HG02884 (cell line): ENCODE results near the gene FBN1.

ENCODE experiments used
- ATAC-seq: cut with Tn5 transposase; IDR thresholded peaks from one replicate; pipeline ENCODE4 v1.9.1; 2021; ENCODE audit warnings: mild to moderate bottlenecking, moderate library complexity; ENCODE audit not compliant: unreplicated experiment

Gene FBN1

GRCh38 chr15:48475600-48476395, 169.7 kb downstream of the FBN1 start:
- ATAC-seq = no peak

GRCh38 chr15:48473667-48474066, 171.8 kb downstream of the FBN1 start:
- ATAC-seq = no peak

- no peak for ATAC-seq
These were observed 172.8 kb downstream of the FBN1 start for GRCh38 chr15:48472756-48473155.

- ATAC-seq = no peak
These were observed 174.4 kb downstream of the FBN1 start for GRCh38 chr15:48471073-48471472.

- ATAC-seq = no peak
These were observed 175.4 kb downstream of the FBN1 start for GRCh38 chr15:48470096-48470495.

- ATAC-seq = no peak
These were observed 175.8 kb downstream of the FBN1 start for GRCh38 chr15:48469681-48470080.

GRCh38 chr15:48469271-48469670, 176.2 kb downstream of the FBN1 start:
- ATAC-seq = no peak

GRCh38 chr15:48467801-48468200, 177.7 kb downstream of the FBN1 start:
- no peak for ATAC-seq

GRCh38 chr15:48466820-48467219, 178.7 kb downstream of the FBN1 start:
- no peak for ATAC-seq

- no peak for ATAC-seq
These were observed 179.4 kb downstream of the FBN1 start for GRCh38 chr15:48466079-48466478.

GRCh38 chr15:48465410-48465809, 180.1 kb downstream of the FBN1 start:
- no peak for ATAC-seq

GRCh38 chr15:48463366-48463880, 182.1 kb downstream of the FBN1 start:
- ATAC-seq = no peak

- ATAC-seq = no peak
These were observed 182.8 kb downstream of the FBN1 start for GRCh38 chr15:48462688-48463087.

- no peak for ATAC-seq
These were observed 185.7 kb downstream of the FBN1 start for GRCh38 chr15:48459571-48460442.

- no peak for ATAC-seq
These were observed 186.6 kb downstream of the FBN1 start for GRCh38 chr15:48458876-48459275.

GRCh38 chr15:48456134-48456533, 189.4 kb downstream of the FBN1 start:
- ATAC-seq = no peak

- ATAC-seq = no peak
These were observed 193.8 kb downstream of the FBN1 start for GRCh38 chr15:48451736-48452135.

GRCh38 chr15:48451241-48451640, 194.3 kb downstream of the FBN1 start:
- no peak for ATAC-seq

- ATAC-seq = no peak
These were observed 195.8 kb downstream of the FBN1 start for GRCh38 chr15:48449734-48450133.

- no peak for ATAC-seq
These were observed 197.9 kb downstream of the FBN1 start for GRCh38 chr15:48447657-48448056.

- no peak for ATAC-seq
These were observed 198.5 kb downstream of the FBN1 start for GRCh38 chr15:48447058-48447457.

GRCh38 chr15:48442011-48442410, 203.5 kb downstream of the FBN1 start:
- ATAC-seq = no peak
